Effector memory CD4-positive, alpha-beta T cell (primary cell): ENCODE measurements around the gene CRISP2.
"Not testable (repeated sequence)": the region's sequence is repeated elsewhere in the genome, so short reads cannot be mapped to it uniquely, and the experiment has no call there.

Source experiments
- DNase-seq, 3 donors: peaks; one replicate each; pipeline ENCODE4 v3.0.0-alpha.2; 2020
- H3K27ac ChIP-seq: 2 replicates; pipeline ENCODE4 v1.7.0; 2013; ENCODE audit warnings: mild to moderate bottlenecking, low read length, moderate library complexity; ENCODE audit not compliant: insufficient read depth, poor library complexity, severe bottlenecking
- H3K27me3 ChIP-seq: replicated peaks from 2 replicates; pipeline ENCODE4 v1.7.0; 2013; ENCODE audit warnings: mild to moderate bottlenecking, low read length; ENCODE audit not compliant: insufficient read depth, control insufficient read depth, poor library complexity, severe bottlenecking
- H3K36me3 ChIP-seq: 2 replicates; pipeline ENCODE4 v1.7.0; 2013; ENCODE audit warnings: mild to moderate bottlenecking, low read length, moderate library complexity; ENCODE audit not compliant: control insufficient read depth, insufficient read depth
- H3K4me1 ChIP-seq: 2 replicates; pipeline ENCODE4 v1.7.0; 2013; ENCODE audit warnings: low read length, mild to moderate bottlenecking; ENCODE audit not compliant: control insufficient read depth, insufficient read depth, poor library complexity, severe bottlenecking
- H3K4me3 ChIP-seq: 2 replicates; pipeline ENCODE4 v1.7.0; 2013; ENCODE audit warnings: low read length, low read depth, mild to moderate bottlenecking; ENCODE audit not compliant: insufficient read depth, poor library complexity, severe bottlenecking
- H3K9me3 ChIP-seq: 2 replicates; pipeline ENCODE4 v1.7.0; 2013; ENCODE audit warnings: mild to moderate bottlenecking, low read length, moderate library complexity; ENCODE audit not compliant: control insufficient read depth
- total RNA-seq, 3 donors: gene quantifications; one replicate each; lab custom pipeline; 2026; lab: John Stamatoyannopoulos, UW

The CRISP2 gene
- total RNA-seq, result 0 reads per million in 3 donors

- no peaks in the 10 kb centered on the region for H3K27me3 ChIP-seq
- DNase-seq, result no peak
- H3K27ac ChIP-seq, result no peak within 1 kb of the TSS
- H3K4me3 ChIP-seq, result no peak within 1 kb of the TSS
- H3K9me3 ChIP-seq, result no peaks in the 10 kb centered on the region
- H3K4me1 ChIP-seq, result no peaks in the 10 kb centered on the region
- H3K36me3 ChIP-seq, result no peaks in the 10 kb centered on the region
Observed at GRCh38 chr6:49713346-49713745, at the start of gene CRISP2. TSS of gene CRISP2 (minus strand) at chr6:49713543. CDS start at chr6:49709196, 4,347 bp downstream.

DNA sequence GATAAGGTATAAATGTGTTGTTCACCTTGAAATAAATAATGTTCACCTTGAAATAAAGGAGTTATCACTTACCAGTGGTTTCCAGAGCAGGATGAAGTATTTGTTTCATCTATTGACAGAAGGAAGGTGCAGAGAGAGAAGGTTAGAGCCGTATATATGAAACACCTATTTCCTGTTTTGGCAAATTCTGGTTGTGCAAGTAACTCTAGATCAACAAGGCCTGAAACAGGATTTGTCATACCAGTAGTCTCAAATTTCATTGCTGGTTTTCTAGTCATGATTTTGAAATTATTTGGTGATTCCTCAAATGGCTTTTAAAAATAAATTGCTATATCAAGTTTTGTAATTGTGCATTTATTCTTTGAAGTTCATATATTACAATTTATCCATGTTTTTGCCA, 30.9 kb upstream of the CRISP2 start, which contains the start of gene CRISP3:
TSS of gene CRISP3 (minus strand) at position 130 of the 400 bp plus-strand sequence. CDS start at position 109, 21 bp downstream.
- no peaks in the 10 kb centered on the region for H3K36me3 ChIP-seq
- H3K4me3 ChIP-seq, result no peak within 1 kb of the TSS
- no peak within 1 kb of the TSS for H3K27ac ChIP-seq
- DNase-seq, result no peak
- no peaks in the 10 kb centered on the region for H3K27me3 ChIP-seq
- H3K4me1 ChIP-seq, result no peaks in the 10 kb centered on the region
- H3K9me3 ChIP-seq, result no peaks in the 10 kb centered on the region

GRCh38 chr6:49743429-49743828, 30.1 kb upstream of the CRISP2 start:
- H3K27ac ChIP-seq, result no peak overlapping the region
- DNase-seq, result no peak
- no peaks in the 10 kb centered on the region for H3K4me1 ChIP-seq

DNA sequence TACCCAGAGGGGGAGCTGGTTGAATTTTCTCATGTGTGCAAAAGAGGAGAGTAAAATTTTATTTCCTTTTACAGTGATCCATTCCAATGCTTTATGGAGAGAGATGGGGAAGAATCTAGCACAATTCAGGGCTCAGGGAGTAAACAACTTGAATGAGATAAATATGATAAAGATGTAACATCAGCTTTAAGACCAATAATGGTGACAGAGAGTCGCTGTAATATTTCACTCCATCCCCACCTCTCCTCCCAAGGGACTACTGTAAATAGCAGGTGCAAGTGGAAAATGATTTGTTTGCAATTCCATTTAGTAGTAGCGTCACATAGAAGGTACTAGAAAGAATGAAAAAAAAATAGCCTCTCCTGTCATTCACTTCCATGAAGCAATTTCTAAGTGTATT, 26.1 kb upstream of the CRISP2 start:
- no peaks in the 10 kb centered on the region for H3K27me3 ChIP-seq
- no peaks in the 10 kb centered on the region for H3K36me3 ChIP-seq
- no peaks in the 10 kb centered on the region for H3K4me1 ChIP-seq
- H3K27ac ChIP-seq, result no peak overlapping the region
- H3K4me3 ChIP-seq, result no peak overlapping the region
- no peaks in the 10 kb centered on the region for H3K9me3 ChIP-seq
- no peak for DNase-seq

More at GRCh38 chr6:49743429-49743828, 30.1 kb upstream of the CRISP2 start:
- no peaks in the 10 kb centered on the region for H3K36me3 ChIP-seq
- no peak overlapping the region for H3K4me3 ChIP-seq
- no peaks in the 10 kb centered on the region for H3K9me3 ChIP-seq
- no peaks in the 10 kb centered on the region for H3K27me3 ChIP-seq

- no peaks in the 10 kb centered on the region for H3K4me1 ChIP-seq
- no peaks in the 10 kb centered on the region for H3K36me3 ChIP-seq
- no peak overlapping the region for H3K27ac ChIP-seq
- DNase-seq, result no peak
- no peaks in the 10 kb centered on the region for H3K27me3 ChIP-seq
- no peak overlapping the region for H3K4me3 ChIP-seq
- H3K9me3 ChIP-seq, result no peaks in the 10 kb centered on the region
Observed at GRCh38 chr6:49736017-49736508, 22.7 kb upstream of the CRISP2 start.

DNA sequence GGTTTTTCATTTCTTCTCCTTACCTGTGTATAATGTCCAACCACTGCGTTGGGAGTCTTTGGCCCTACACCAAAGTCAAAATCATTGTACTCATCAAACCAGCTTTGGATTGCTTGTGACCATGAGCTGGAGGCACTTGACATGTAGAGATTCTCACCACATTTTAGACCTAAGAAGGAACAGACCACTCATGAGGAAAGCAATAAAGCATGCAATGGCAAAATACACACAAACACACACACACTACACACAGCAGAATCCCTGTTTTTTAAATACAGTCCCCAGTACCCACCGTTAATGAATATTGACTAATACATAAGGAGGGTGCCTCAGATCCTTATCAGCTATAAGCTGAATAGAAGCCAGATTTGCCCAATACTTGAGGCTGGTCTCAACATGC, 20.3 kb upstream of the CRISP2 start:
- H3K27ac ChIP-seq, result no peak overlapping the region
- no peaks in the 10 kb centered on the region for H3K27me3 ChIP-seq
- no peak for DNase-seq
- no peaks in the 10 kb centered on the region for H3K4me1 ChIP-seq
- H3K4me3 ChIP-seq, result no peak overlapping the region
- no peaks in the 10 kb centered on the region for H3K36me3 ChIP-seq
- H3K9me3 ChIP-seq, result no peaks in the 10 kb centered on the region

DNA sequence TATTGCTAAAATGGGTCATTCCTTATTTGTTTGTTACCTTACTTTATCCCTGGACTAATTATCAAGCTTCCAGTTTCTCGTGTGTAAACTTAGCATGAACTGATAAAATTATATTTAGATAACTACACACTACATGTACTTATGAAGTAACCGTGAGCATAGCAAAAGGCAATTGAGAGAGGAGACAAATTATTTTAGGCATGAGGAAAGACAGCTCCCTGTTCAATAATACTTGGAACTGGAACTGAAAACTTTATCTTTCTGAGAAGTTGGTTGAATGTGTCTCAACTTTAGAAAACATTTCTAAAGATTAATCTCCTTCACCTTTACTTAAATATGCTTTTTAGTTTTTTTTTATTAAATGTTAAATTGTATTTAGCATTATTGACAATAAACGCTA, 19.4 kb upstream of the CRISP2 start:
- Histone ChIP-seq H3K9me3 (no peaks in the 10 kb centered on the region), H3K27me3 (no peaks in the 10 kb centered on the region), H3K27ac (no peak overlapping the region), H3K4me1 (no peaks in the 10 kb centered on the region), H3K4me3 (no peak overlapping the region), H3K36me3 (no peaks in the 10 kb centered on the region)
- no peak for DNase-seq

- Histone ChIP-seq H3K4me3 (no peak overlapping the region), H3K27ac (no peak overlapping the region), H3K4me1 (no peaks in the 10 kb centered on the region), H3K9me3 (no peaks in the 10 kb centered on the region), H3K27me3 (no peaks in the 10 kb centered on the region), H3K36me3 (no peaks in the 10 kb centered on the region)
- no peak for DNase-seq
Observed at GRCh38 chr6:49730251-49730650, 16.9 kb upstream of the CRISP2 start.

DNA sequence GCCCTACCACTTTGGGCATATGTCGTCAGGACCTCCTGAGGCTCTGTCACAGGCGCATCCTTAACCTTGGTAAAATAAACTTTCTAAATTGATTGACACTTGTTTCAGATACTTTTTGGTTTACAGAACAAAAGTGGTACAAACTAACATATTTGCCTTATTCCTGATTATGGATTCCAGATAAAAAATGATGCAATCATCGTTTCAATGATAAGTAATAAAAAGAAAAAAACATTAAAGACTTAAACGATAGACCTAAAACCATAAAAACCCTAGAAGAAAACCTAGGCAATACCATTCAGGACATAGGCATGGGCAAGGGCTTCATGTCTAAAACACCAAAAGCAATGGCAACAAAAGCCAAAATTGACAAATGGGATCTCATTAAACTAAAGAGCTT, 10.6 kb upstream of the CRISP2 start:
- H3K4me1 ChIP-seq, H3K27me3 ChIP-seq, DNase-seq, H3K36me3 ChIP-seq, H3K27ac ChIP-seq, H3K4me3 ChIP-seq, H3K9me3 ChIP-seq: not testable (repeated sequence)

GRCh38 chr6:49721297-49721696, 8.0 kb upstream of the CRISP2 start:
- no peak for DNase-seq
- H3K9me3 ChIP-seq, result no peaks in the 10 kb centered on the region
- H3K27me3 ChIP-seq, result no peaks in the 10 kb centered on the region
- no peaks in the 10 kb centered on the region for H3K36me3 ChIP-seq
- H3K4me3 ChIP-seq, result no peak overlapping the region
- H3K27ac ChIP-seq, result no peak overlapping the region
- H3K4me1 ChIP-seq, result no peaks in the 10 kb centered on the region
